Fibroblast of upper back skin (primary cell): ENCODE results near the gene GNG13.
A peak's percentile ranks its signal among the peaks of the same experiment; 100 is the strongest.

Experiments
- DNase-seq: peaks from one replicate; pipeline ENCODE4 v3.0.0-alpha.2; 2013

The GNG13 gene

DNA sequence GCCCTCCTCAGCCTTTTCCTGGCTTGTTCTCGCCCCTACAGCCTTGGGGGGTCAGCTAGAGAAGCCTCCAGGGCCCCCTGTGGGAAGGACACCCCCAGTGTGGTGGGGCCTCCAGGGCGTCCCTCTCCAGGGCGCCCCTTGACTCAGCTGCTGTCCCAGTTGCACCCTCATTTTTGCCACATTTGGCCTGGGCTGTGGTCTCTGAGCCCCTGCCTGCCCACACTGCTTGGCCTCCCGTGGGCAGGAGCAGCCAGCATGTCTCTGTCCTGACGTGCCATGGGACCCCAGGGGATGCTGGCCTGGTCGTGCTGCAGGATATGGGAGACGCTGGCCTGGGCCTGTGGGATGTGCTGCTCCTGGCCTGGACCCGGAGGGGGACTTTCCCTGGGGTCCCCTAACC, 7.1 kb downstream of the GNG13 start:
- no peak for DNase-seq

GRCh38 chr16:792221-792995, 8.1 kb downstream of the GNG13 start:
- DNase-seq, result no peak

DNA sequence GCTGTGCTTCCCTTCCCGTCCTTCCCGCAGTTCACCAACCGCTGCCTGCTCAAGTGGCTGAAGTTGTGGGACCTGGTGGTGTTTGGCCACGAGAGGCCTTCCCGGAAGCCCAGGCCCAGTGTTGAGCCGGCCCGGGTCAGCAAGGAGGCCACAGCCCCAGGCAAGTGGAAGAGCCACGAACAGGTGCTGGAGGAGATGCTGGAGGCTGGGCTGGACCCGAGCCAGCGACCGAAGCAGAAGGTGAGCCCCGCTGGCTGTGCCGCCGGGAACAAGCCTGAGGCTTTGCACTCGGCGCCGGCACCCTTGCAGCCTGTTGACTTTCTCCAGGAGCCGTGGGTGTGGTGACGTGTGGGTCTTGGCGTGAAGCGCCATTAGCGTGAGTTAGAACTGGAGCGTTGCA, 9.4 kb downstream of the GNG13 start:
- DNase-seq, result no peak

DNA sequence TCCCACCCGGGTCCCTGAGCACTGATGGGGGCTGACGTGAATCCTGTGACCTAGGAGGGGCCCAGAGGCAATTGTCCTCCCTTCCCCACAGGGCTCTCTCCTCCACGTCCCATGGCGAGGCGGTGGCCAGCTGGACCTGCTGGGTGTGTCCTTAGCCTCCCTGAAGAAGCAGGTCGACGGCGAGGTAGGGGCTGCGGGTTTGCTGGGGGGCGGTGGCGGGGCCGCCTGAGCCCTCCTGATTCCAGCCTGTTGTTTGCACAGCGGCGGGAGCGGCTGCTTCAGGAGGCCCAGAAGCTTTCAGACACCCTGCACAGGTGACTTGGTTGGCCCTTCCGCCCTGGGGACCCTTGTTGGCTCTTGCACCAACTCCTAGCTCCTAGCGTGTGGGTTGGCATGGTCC, 10.4 kb downstream of the GNG13 start:
- DNase-seq, result no peak

DNA sequence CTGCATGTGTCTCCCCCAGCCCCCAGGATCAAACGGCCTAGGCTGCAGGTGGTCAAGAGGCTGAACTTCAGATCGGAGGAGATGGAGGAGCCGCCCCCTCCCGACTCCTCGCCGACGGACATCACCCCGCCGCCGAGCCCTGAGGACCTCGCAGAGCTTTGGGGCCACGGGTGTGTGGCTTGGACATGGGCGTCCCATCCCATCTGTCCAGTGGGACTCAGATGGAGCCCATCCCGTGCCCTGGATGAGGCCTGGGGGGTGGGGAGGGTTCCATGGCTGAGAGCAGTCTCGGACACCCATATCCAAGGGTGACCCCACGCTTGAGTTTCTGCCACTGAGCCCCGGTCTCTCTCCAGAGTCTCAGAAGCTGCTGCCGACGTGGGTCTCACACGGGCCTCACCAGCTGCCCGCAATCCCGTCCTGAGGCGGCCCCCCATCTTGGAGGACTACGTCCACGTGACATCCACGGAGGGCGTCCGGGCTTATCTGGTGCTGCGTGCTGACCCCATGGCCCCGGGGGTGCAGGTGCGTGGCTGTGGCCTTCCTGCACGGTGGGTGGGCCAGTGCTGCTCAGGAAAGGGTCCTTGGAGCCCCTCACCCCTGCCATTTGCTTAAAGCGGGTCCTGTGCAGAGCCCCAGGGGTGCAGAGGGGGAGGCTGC, 11.2 kb downstream of the GNG13 start:
- no peak for DNase-seq

GRCh38 chr16:788399-789126, 12.0 kb downstream of the GNG13 start, which contains the start of gene CHTF18:
Gene CHTF18, plus strand, starts transcription at chr16:788620. Its CDS starts 65 bp downstream, at chr16:788685.
- DNase-seq, result peak; percentile 89

DNA sequence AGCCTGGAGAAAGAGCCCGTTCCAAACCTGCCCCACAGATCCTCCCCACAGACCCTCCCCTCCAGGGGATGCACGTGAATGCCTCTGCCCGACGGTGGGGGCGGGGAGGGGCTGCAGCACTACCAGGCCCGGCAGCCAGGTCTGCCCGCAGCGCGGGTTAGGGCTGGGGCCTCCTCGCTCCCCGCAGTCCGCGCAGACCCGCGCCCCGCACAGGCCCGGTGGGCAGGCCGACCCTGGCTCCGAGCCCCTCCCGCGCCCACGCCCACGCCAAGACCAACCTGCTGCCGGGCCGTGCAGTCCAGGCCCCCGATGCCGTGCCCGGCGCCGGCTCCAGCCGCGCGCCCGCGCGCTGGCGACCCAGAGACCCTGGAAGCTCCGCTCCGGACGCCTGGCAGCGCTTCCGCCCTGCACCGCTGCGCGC, 12.5 kb downstream of the GNG13 start, which contains the start of gene RPUSD1:
RPUSD1 (minus strand) TSS at position 404 of the 421 bp plus-strand sequence. CDS start 644 bp downstream, outside the sequence.
- DNase-seq, result no peak

DNA sequence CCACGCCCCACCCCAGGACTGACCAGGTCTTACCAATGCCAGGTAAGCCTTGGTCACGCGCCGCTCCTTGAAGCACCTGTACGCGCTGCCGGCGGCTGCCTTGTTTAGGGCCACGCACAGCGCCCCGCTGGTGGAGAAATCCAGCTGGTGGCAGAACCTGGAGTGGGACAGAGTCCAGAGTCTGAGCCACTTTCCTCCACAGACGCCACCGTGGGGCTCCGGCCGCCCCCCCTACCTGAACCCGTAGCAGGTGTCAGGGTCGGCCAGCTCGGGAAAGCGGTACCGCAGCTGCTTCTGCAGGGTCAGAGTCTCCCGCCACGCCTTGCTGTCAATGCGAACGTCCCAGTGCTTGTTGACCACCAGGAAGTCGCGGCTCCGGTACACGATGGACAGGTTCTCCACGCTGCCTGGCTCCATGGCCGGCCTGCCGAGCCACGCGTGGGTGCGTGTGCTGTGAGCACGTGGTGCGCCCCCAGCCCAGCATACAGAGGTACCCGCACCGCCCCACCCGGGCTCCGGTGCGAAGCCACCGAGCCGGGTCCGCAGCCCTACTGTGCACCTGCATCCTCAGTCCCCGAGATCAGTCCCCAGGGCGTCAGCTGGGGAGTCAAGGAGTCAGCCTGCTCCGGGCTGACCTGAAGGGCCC, 13.1 kb downstream of the GNG13 start:
- no peak for DNase-seq

DNA sequence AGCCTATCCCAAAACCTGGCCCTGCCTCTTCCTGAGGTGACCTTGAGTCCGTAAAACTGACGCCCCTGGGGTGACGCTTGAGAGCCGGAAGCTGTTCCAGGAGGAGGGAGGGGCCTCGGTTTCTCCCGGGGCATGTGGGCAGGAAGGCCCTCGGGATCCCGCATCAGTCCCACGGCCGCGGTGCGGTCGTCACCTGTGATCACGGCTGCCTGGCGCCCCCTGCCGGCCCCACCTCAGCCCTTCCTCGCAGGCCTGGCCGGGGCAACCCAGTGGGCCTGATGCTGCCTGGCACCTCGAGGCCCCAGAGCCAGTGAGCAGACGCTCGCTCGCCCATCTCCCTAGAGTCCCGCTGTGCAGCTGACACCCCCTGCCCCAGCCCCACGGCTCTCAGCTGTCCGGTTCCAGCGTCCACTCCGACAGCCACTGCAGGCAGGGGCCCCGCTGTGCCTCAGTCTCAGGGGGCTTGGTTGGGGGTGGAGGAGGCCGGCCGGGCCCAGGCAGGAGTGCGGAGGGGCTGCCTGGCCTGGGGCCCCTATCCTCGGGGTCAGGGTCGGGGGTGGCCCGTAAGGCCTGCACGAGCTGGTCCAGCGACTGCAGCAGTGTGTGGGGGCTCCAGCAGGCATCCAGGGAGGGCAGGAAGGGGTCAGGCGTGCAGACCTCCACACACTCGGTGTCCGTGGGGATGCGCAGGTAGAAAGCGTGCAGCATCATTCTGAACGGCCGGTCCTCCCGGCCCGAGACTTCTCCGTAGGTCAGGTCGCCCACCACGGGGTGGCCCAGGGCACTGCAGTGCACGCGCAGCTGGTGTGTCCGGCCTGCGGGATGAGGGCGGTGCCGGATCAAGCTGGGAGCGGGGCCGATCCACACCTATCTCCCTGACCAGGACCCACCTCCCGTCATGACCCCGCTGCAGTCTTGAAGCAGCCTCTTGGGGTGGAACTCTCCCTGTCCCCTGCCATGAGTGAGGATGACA, 14.7 kb downstream of the GNG13 start:
- DNase-seq, result peak; percentile 24

DNA sequence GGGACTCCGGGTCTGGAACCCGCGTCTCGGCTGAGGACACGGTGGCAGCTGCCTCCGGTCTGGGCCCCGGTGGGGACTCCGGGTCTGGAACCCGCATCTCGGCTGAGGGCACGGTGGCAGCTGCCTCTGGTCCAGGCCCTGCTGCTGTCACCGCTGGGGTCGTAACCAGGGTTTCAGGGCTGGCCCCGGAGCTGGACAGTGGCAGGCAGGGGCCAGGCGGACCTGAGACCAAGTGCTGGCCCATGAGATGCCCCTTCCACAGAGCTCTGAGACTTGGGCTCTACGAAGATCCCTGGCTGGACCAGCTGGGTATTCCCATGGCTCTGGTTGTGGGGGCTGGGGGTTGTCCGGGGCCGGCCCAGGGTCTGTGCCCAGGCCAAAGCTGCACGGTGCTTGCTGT, 16.1 kb downstream of the GNG13 start:
- no peak for DNase-seq

GRCh38 chr16:783404-784161, 17.0 kb downstream of the GNG13 start:
- no peak for DNase-seq

DNA sequence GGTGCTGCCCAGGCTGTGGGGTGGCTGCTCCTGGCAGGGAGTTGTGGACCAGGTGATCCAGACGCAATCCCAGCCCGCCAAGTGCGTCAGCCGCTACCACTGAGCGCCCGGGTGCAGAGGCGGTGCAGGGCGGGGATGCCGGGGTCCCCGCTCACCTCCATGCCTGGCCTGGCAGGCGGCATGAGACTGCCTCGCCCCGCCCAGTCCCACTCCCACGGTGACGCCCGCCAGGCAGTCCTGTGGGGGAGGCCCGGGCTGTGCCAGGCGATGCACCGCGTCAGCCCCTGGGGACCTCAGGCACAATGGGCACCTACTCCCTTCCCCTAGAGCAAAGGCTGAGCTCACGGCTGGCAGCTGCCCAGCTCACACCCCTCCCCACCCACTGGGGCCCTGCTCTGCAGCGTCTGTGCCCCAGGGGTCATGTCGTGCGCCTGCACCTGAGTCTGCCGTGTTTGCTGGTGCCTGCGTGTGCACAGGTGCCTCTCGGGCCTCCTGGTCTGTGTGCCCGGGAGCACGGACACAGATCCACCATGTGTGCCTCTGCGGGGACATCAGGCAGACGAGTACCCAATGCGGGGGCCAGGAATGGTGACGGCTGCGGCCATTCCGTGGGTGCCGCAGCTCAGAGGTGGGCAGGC, 17.6 kb downstream of the GNG13 start:
- DNase-seq, result no peak

DNA sequence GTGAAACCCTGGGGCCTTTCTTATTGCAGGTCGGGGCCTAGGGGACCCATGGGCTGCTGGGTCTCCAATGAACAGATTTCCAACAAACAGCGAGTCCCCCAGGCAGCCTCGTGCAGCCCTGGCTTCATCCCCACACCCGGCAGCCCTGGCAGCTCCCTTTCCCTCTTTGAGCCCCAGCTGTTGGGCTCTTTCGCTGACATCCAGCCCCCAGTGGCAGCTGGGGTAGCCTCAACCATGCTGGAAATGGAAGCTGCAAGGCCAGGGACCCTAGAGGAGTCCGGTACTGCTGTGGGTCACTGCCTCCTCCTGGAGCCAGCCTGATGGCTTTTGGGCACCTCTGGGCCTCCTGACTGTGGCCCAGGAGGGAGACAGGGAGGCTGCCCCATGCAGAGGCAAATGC, 18.3 kb downstream of the GNG13 start:
- no peak for DNase-seq

DNA sequence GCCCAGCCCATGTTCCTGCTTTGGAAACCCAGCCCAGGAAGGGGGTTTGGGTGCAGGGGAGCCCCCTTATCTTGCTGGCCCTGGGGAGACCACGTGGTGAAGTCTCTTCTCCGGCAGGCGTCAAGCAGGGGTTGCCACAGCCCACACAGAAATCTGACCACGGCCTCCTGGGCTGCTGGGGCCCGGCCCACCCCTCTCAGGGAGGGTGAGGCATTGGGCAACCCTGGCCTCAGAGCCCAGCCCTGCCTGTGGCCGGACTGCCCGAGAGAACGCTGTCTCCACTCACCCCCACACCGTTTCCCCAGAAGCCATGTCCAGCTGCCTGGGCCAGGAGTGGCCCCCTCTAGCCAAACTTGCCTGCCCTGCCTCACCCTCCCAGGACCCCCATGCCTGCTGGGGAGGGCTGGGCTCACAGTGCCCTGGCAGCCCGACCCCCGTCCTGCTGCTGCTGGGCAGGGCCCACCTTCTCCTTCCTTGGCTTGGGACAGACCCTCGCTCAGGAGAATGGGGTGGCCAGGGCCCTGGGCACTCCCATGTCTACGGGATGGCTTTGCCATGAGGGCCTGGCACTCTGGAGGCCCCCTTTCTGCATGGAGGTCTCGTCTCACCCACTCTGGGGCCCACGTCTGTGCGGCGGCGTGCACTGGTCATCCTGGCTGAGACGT, 19.1 kb downstream of the GNG13 start:
- DNase-seq, result no peak

- no peak for DNase-seq
These were observed 20.2 kb downstream of the GNG13 start for GRCh38 chr16:780296-780695.

GRCh38 chr16:779561-779960, 21.0 kb downstream of the GNG13 start:
- no peak for DNase-seq

GRCh38 chr16:778909-779527, 21.5 kb downstream of the GNG13 start:
- DNase-seq, result no peak

DNA sequence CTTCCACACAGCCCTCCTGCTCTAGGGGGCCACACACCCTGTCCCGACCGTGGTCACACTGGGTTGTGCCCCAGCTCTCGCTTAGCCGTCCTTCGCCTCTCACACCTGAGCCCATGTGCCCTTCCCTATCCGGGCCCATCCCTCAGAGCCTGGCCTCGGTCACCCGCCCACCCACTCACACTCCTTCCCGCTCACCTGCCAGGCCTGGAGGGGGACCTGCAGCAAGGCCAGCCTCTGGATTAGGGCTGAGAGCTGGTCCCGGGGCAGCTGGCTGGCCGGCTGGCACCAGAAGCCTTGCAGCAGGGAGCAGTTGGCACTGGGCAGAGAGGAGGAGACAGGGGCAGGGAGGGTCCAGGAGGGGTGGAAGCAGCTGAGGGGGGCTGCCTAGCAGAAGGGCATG, 22.1 kb downstream of the GNG13 start:
- no peak for DNase-seq

DNA sequence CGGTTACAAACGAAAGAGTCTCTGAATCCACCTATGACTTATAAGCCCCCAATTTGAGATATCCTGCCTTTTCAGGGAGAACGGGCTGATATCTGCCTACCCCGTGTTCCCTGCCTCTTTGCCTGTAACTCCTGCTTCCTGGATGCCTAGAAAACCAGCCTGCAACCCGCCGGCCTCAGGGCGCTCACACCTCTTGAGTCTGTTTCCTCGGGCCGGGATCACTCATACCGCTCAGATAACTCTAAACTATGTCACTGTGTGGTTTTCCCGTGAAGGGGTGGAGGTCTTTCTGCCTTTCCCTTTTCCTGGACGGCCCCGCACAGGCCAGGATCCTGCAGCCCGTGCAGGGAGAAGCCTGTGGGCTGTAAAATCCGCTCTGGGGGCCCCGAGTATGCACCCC, 22.7 kb downstream of the GNG13 start:
- DNase-seq, result no peak

DNA sequence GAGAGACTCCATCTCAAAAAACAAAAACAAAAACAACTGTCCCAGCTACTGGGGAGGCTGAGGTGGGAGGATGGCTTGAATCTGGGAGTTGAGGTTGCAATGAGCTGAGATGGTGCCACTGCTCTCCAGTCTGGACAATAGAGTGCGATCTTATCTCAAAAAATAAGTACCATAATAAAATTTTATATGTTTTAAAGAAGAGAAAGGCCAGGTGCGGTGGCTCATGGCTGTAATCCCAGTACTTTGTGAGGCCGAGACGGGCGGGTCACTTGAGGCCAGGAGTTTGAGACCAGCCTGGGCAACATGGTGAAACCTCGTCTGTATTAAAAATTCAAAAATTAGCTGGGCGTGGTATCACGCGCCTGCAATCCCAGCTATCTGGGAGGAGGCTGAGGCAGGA, 23.7 kb downstream of the GNG13 start:
- DNase-seq, result no peak
